ENCODE results near the gene HSCB.
"Not testable (repeated sequence)": the region's sequence is repeated elsewhere in the genome, so short reads cannot be mapped to it uniquely, and the experiment has no call there.

The HSCB gene

GRCh38 chr22:28737701-28738100 lies 4.1 kb upstream of the HSCB start:
- no peak overlapping the region for H3K4me2 ChIP-seq (ENCODE audit: low read depth, low read length, poor library complexity, severe bottlenecking)
- H3K9me3 ChIP-seq (ENCODE audit: insufficient read depth, low read length): no peaks in the 10 kb centered on the region
- H3K27ac ChIP-seq (ENCODE audit: low read depth, low read length): no peak overlapping the region
- no peaks in the 10 kb centered on the region for H3K9me2 ChIP-seq (replicated peaks; ENCODE audit: insufficient read depth, low read length)
- no peak overlapping the region for H2AFZ ChIP-seq (ENCODE audit: low read depth, low read length, severe bottlenecking)
- peaks cover 4% of the 10 kb centered on the region; the same call in 1 of the 2 replicates for H3F3A ChIP-seq (ENCODE audit: insufficient read depth)
- TF ChIP-seq, protein P1, sequence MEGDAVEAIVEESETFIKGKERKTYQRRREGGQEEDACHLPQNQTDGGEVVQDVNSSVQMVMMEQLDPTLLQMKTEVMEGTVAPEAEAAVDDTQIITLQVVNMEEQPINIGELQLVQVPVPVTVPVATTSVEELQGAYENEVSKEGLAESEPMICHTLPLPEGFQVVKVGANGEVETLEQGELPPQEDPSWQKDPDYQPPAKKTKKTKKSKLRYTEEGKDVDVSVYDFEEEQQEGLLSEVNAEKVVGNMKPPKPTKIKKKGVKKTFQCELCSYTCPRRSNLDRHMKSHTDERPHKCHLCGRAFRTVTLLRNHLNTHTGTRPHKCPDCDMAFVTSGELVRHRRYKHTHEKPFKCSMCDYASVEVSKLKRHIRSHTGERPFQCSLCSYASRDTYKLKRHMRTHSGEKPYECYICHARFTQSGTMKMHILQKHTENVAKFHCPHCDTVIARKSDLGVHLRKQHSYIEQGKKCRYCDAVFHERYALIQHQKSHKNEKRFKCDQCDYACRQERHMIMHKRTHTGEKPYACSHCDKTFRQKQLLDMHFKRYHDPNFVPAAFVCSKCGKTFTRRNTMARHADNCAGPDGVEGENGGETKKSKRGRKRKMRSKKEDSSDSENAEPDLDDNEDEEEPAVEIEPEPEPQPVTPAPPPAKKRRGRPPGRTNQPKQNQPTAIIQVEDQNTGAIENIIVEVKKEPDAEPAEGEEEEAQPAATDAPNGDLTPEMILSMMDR (IDR thresholded peaks at IDR 0.05; ENCODE audit: insufficient read depth, low read length, poor library complexity, severe bottlenecking): no peak
- no peak for TF ChIP-seq EZH2phosphoT487 (conservative IDR thresholded peaks at IDR 0.05; ENCODE audit: low read length)
- no peak overlapping the region for H3K9ac ChIP-seq (ENCODE audit: low read length)
- H3K4me3 ChIP-seq (ENCODE audit: insufficient read depth, low read length, poor library complexity, severe bottlenecking): no peak overlapping the region
- no peaks in the 10 kb centered on the region for H3K27me3 ChIP-seq (ENCODE audit: low read length)
- H3K36me3 ChIP-seq (ENCODE audit: low read length): no peaks in the 10 kb centered on the region
- H3K79me2 ChIP-seq (ENCODE audit: insufficient read depth, low read length): peaks cover 56% of the 10 kb centered on the region
- H4K20me1 ChIP-seq (ENCODE audit: low read depth, low read length): no peaks in the 10 kb centered on the region

DNA sequence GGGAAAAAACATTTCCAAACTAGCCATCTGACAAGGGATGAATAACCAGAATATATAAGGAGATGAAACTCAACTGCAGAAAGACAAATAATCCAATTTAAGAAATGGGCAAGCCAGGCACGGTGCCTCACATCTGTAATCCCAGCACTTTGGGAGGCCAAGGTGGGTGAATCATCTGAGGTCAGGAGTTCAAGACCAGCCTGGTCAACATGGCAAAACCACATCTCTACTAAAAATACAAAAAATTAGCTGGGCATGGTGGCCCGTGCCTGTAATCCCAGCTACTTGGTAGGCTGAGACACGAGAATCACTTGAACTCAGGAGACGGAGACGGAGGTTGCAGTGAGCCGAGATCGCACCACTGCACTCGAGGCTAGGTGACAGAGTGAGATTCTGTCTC lies 3.0 kb upstream of the HSCB start:
- not testable (repeated sequence) for H3K36me3 ChIP-seq (ENCODE audit: low read length); H3K4me2 ChIP-seq (ENCODE audit: low read depth, low read length, poor library complexity, severe bottlenecking); H3K27ac ChIP-seq (ENCODE audit: low read depth, low read length); H3F3A ChIP-seq (ENCODE audit: insufficient read depth); H3K27me3 ChIP-seq (ENCODE audit: low read length); H3K9me3 ChIP-seq (ENCODE audit: insufficient read depth, low read length); H3K9ac ChIP-seq (ENCODE audit: low read length); H2AFZ ChIP-seq (ENCODE audit: low read depth, low read length, severe bottlenecking); H3K4me3 ChIP-seq (ENCODE audit: insufficient read depth, low read length, poor library complexity, severe bottlenecking); H4K20me1 ChIP-seq (ENCODE audit: low read depth, low read length); H3K9me2 ChIP-seq (replicated peaks; ENCODE audit: insufficient read depth, low read length)
- peaks cover 61% of the 10 kb centered on the region for H3K79me2 ChIP-seq (ENCODE audit: insufficient read depth, low read length)

- H3K9me3 ChIP-seq (ENCODE audit: insufficient read depth, low read length): no peaks in the 10 kb centered on the region
- H3K4me3 ChIP-seq (ENCODE audit: insufficient read depth, low read length, poor library complexity, severe bottlenecking): peak overlapping the region; percentile 87
- H3K27ac ChIP-seq (ENCODE audit: low read depth, low read length): peak overlapping the region; percentile 85
- peak overlapping the region; percentile 94 for H3K4me2 ChIP-seq (ENCODE audit: low read depth, low read length, poor library complexity, severe bottlenecking)
- peaks cover 7% of the 10 kb centered on the region; the same call in 1 of the 2 replicates for H3F3A ChIP-seq (ENCODE audit: insufficient read depth)
- H3K36me3 ChIP-seq (ENCODE audit: low read length): no peaks in the 10 kb centered on the region
- H3K27me3 ChIP-seq (ENCODE audit: low read length): no peaks in the 10 kb centered on the region
- no peaks in the 10 kb centered on the region for H4K20me1 ChIP-seq (ENCODE audit: low read depth, low read length)
- peak overlapping the region; percentile 83 for H2AFZ ChIP-seq (ENCODE audit: low read depth, low read length, severe bottlenecking)
- H3K9me2 ChIP-seq (replicated peaks; ENCODE audit: insufficient read depth, low read length): no peaks in the 10 kb centered on the region
- H3K79me2 ChIP-seq (ENCODE audit: insufficient read depth, low read length): peaks cover 50% of the 10 kb centered on the region
- TF ChIP-seq, protein P1 (IDR thresholded peaks at IDR 0.05; ENCODE audit: insufficient read depth, low read length, poor library complexity, severe bottlenecking): no peak
- no peak for TF ChIP-seq EZH2phosphoT487 (conservative IDR thresholded peaks at IDR 0.05; ENCODE audit: low read length)
- H3K9ac ChIP-seq (ENCODE audit: low read length): peak overlapping the region; percentile 95
These were observed 547 bp upstream of the HSCB start for GRCh38 chr22:28741200-28741784.

GRCh38 chr22:28742562-28742962 lies 723 bp downstream of the HSCB start:
- H3K27me3 ChIP-seq (ENCODE audit: low read length): no peaks in the 10 kb centered on the region
- peaks cover 37% of the 10 kb centered on the region for H3K79me2 ChIP-seq (ENCODE audit: insufficient read depth, low read length)
- peak overlapping the region; percentile 87 for H3K4me2 ChIP-seq (ENCODE audit: low read depth, low read length, poor library complexity, severe bottlenecking)
- H3K9me2 ChIP-seq (replicated peaks; ENCODE audit: insufficient read depth, low read length): no peaks in the 10 kb centered on the region
- no peaks in the 10 kb centered on the region for H3K36me3 ChIP-seq (ENCODE audit: low read length)
- TF ChIP-seq, protein P1 (IDR thresholded peaks at IDR 0.05; ENCODE audit: insufficient read depth, low read length, poor library complexity, severe bottlenecking): no peak
- no peak for TF ChIP-seq EZH2phosphoT487 (conservative IDR thresholded peaks at IDR 0.05; ENCODE audit: low read length)
- H3K9ac ChIP-seq (ENCODE audit: low read length): peak overlapping the region; percentile 95
- H3K9me3 ChIP-seq (ENCODE audit: insufficient read depth, low read length): no peaks in the 10 kb centered on the region
- H3K27ac ChIP-seq (ENCODE audit: low read depth, low read length): peak overlapping the region; percentile 82
- H4K20me1 ChIP-seq (ENCODE audit: low read depth, low read length): no peaks in the 10 kb centered on the region
- peak overlapping the region; percentile 83 for H2AFZ ChIP-seq (ENCODE audit: low read depth, low read length, severe bottlenecking)
- peak overlapping the region; percentile 85 for H3K4me3 ChIP-seq (ENCODE audit: insufficient read depth, low read length, poor library complexity, severe bottlenecking)
- peaks cover 7% of the 10 kb centered on the region; the same call in 1 of the 2 replicates for H3F3A ChIP-seq (ENCODE audit: insufficient read depth)
